RWPE1 (cell line): ENCODE data around the gene MATK.

Experiments
- CTCF ChIA-PET: fragments of 350-600 bp; sonication (Branson Sonifier 250); formaldehyde crosslinking; extraction: SDS; loops from one replicate; lab custom pipeline; 2021; lab: Yijun Ruan, JAX
- POLR2A ChIA-PET: fragments of 400-600 bp; formaldehyde crosslinking; extraction: SDS; loops from one replicate; lab custom pipeline; 2020; ENCODE audit warnings: antibody characterized with exemption; ENCODE audit not compliant: low non-redundant PET; lab: Yijun Ruan, JAX
- DNase-seq: peaks from one replicate; pipeline ENCODE4 v3.0.0; 2012; ENCODE audit warnings: low spot score
- H3K27ac ChIP-seq: fragments of 450-650 bp; 2 replicates; pipeline ENCODE4 v1.5.1; 2017
- CTCF ChIP-seq: fragments of 450-650 bp; conservative IDR thresholded peaks from 2 replicates; pipeline ENCODE4 v1.5.1; 2017; ENCODE audit warnings: low read depth, mild to moderate bottlenecking

Gene MATK

GRCh38 chr19:3753631-3754410 is 32.4 kb downstream of the MATK start:
- CTCF ChIA-PET: no interaction called here
- no peak overlapping the region for H3K27ac ChIP-seq
- no peak for TF ChIP-seq CTCF
- POLR2A ChIA-PET: no interaction called here
- DNase-seq: no peak

- ChIA-PET CTCF (interaction anchor here (0.6 kb wide), 1 partner anchor 129 kb away, joined by 3 read pairs; no protein-coding TSS in a partner anchor), POLR2A (no interaction called here)
- H3K27ac ChIP-seq: no peak overlapping the region
- DNase-seq: no peak
- TF ChIP-seq CTCF: no peak
These were observed 33.7 kb downstream of the MATK start for GRCh38 chr19:3752492-3752891.

- ChIA-PET CTCF (no interaction called here), POLR2A (no interaction called here)
- DNase-seq: no peak
- no peak overlapping the region for H3K27ac ChIP-seq
- no peak for TF ChIP-seq CTCF
These were observed 34.9 kb downstream of the MATK start for GRCh38 chr19:3751236-3751635.

- TF ChIP-seq CTCF: no peak
- ChIA-PET CTCF (no interaction called here), POLR2A (no interaction called here)
- H3K27ac ChIP-seq: no peak overlapping the region
- no peak for DNase-seq
These were observed 36.0 kb downstream of the MATK start for GRCh38 chr19:3750211-3750610.

- CTCF ChIA-PET: no interaction called here
- POLR2A ChIA-PET: interaction anchor here (0.5 kb wide), 1 partner anchor 581 kb away, joined by 5 read pairs; no protein-coding TSS in a partner anchor
- H3K27ac ChIP-seq: no peak overlapping the region
- no peak for TF ChIP-seq CTCF
- DNase-seq: no peak
These were observed 37.2 kb downstream of the MATK start for GRCh38 chr19:3748965-3749364.

- H3K27ac ChIP-seq: no peak overlapping the region
- TF ChIP-seq CTCF: no peak
- POLR2A ChIA-PET: no interaction called here
- CTCF ChIA-PET: interaction anchor here (0.7 kb wide), 1 partner anchor 102 kb away, joined by 3 read pairs; no protein-coding TSS in a partner anchor
- no peak for DNase-seq
These were observed 39.7 kb downstream of the MATK start for GRCh38 chr19:3746371-3747056.
